ENCODE results near the gene OTOP3. TPM values are rescaled to one million over a fixed set of nuclear protein-coding genes. Genes with fewer than 3 reads are reported as not detected.

Gene OTOP3
- total and polyA plus RNA-seq, 8 donors: 0.18 to 2.6 TPM; not detected in 6

DNA sequence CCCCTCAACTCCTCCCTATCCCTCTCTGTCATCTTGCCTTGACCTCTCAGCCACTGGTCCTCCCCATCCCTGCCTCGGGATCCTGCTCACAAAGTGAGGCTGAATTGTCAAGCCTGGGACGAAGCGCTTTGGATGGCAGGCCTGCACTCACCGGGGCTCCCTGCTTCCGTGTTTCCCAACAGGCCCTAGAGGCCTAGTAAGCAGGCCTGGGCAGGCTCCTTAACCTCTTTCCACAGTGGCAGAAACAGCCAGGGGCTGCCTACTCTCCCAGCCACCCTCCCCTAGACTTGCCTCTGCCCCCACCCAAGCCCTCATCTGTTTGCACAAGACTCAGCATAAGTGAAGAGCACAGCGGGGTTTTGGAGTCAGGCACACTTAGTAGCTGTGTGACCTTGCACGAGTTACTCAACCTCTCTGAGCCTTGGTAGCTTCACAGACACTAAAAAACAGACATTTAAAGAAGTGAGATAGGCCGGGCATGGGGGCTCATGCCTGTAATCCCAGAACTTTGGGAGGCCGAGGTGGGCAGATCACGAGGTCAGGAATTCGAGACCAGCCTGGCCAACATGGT, 37.2 kb upstream of the OTOP3 start:
- H3K9me3 ChIP-seq: no peaks in the 10 kb centered on the region
- intact Hi-C loops (cut with DNase I; ENCODE audit: low total_unique reads): no loop called here
- H3K4me1 ChIP-seq: peaks cover 4 to 16% (median 5%) of the 10 kb centered on the region in 4 donors
- DNase-seq: no peak
- H3K36me3 ChIP-seq: no peaks in the 10 kb centered on the region
- WGBS, 5 donors: 80 to 88% (median 81%) methylated on average over 11 of the region's 11 CpGs
- H3K4me3 ChIP-seq: no peak overlapping the region
- H3K27ac ChIP-seq: no peak overlapping the region
- H3K27me3 ChIP-seq: peaks cover 4 to 86% (median 46%) of the 10 kb centered on the region in 3 donors
- TF ChIP-seq EP300 (IDR thresholded peaks at IDR 0.05): no peak
- no peak for TF ChIP-seq POLR2A (IDR thresholded peaks at IDR 0.05)
- TF ChIP-seq, protein P1, sequence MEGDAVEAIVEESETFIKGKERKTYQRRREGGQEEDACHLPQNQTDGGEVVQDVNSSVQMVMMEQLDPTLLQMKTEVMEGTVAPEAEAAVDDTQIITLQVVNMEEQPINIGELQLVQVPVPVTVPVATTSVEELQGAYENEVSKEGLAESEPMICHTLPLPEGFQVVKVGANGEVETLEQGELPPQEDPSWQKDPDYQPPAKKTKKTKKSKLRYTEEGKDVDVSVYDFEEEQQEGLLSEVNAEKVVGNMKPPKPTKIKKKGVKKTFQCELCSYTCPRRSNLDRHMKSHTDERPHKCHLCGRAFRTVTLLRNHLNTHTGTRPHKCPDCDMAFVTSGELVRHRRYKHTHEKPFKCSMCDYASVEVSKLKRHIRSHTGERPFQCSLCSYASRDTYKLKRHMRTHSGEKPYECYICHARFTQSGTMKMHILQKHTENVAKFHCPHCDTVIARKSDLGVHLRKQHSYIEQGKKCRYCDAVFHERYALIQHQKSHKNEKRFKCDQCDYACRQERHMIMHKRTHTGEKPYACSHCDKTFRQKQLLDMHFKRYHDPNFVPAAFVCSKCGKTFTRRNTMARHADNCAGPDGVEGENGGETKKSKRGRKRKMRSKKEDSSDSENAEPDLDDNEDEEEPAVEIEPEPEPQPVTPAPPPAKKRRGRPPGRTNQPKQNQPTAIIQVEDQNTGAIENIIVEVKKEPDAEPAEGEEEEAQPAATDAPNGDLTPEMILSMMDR (IDR thresholded peaks at IDR 0.05): no peak

DNA sequence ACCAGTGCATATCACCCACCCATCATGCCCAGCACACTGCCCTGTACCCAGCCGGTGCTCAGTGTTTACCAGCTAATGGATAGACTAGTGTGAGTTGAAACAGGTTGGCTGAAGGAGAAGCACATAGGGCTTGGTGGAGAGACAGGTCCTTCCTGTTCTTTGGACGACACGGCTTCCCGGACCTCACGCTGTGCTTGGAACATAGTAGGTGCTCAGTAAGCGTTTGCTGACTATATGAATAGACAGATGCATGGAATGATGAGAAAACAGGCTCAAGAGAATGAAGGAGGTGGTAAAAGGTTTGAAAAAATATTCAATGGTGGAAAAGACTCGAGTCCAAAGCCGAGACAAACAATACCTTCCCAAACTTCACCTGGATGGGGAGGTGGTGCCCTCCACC, 35.5 kb upstream of the OTOP3 start:
- intact Hi-C loops (cut with DNase I; ENCODE audit: low total_unique reads): no loop called here
- WGBS, 5 donors: 71 to 82% (median 77%) methylated on average over 8 of the region's 8 CpGs
- Histone ChIP-seq H3K9me3 (no peaks in the 10 kb centered on the region), H3K4me3 (no peak overlapping the region), H3K27ac (no peak overlapping the region), H3K4me1 (peaks cover 0 to 11% (median 0%) of the 10 kb centered on the region in 4 donors), H3K27me3 (peaks cover 0 to 86% (median 37%) of the 10 kb centered on the region in 3 donors), H3K36me3 (no peaks in the 10 kb centered on the region)
- no peak for DNase-seq
- TF ChIP-seq, protein P1 (IDR thresholded peaks at IDR 0.05): no peak
- TF ChIP-seq EP300 (IDR thresholded peaks at IDR 0.05): no peak
- no peak for TF ChIP-seq POLR2A (IDR thresholded peaks at IDR 0.05)
- no peak for TF ChIP-seq POLR2AphosphoS5 (IDR thresholded peaks at IDR 0.05)

DNA sequence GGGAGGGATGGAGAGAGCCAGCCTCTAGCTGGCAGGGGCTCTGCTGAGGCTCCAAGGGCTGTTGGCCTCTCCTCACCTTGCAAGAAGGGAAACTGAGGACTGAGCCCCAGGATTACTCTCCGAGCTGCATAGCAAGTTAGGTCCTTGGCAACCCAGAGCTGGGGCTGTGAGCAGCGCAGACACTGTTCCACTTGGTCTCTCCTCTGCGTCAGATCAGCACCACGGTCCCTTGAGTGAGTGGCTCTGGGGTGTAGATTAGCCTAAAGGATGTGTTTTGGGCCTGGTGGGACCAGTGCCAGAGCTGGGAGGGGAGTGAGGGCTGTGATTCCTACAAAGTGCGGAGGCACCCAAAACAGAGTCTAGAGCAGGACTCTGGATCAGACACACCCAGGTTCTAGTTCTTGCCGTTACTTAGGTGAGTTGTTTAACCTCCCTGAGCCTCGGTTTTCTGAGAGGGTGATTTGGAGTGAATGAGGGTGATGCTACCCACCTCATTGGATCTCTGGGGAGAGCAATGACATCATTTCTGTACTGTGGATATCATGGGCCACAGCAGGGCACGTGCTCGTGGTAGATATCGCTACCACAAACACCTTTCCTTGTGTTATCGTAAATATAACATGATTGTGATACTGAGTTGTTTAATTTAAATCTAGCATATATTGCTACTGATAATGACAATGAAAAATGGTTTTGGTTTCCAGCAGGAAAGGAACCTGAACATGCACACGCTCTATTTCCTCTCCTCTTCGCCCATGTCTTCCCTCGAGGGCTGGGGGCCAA, 34.2 kb upstream of the OTOP3 start:
- TF ChIP-seq, protein P1 (IDR thresholded peaks at IDR 0.05): no peak
- no peak for TF ChIP-seq POLR2A (IDR thresholded peaks at IDR 0.05)
- TF ChIP-seq EP300 (IDR thresholded peaks at IDR 0.05): no peak
- peak in 1 of 3 donors; percentile 29 for TF ChIP-seq POLR2AphosphoS5 (IDR thresholded peaks at IDR 0.05)
- Histone ChIP-seq H3K36me3 (no peaks in the 10 kb centered on the region), H3K27ac (no peak overlapping the region), H3K4me3 (no peak overlapping the region), H3K27me3 (peaks cover 0 to 80% (median 23%) of the 10 kb centered on the region in 3 donors), H3K4me1 (peaks cover 0 to 11% (median 0%) of the 10 kb centered on the region in 4 donors), H3K9me3 (no peaks in the 10 kb centered on the region)
- 31 to 55% (median 39%) methylated on average over 14 of the region's 14 CpGs for WGBS, 5 donors
- intact Hi-C loops (cut with DNase I; ENCODE audit: low total_unique reads): no loop called here
- no peak for DNase-seq

DNA sequence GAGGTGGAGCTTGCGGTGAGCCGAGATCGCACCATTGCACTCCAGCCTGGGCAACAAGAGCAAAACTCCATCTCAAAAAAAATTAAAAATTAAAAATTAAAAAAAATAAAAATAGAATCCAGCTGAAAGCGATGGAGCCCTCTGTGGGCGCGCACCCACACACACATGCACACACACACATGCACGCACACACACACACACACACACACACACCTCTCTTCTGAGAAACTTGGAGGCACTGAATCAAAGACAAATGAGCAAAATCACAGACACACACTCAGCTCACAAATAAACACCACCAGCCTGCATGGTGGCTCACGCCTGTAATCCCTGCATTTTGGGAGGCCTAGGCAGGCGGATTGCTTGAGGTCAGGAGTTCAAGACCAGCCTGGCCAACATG, 32.7 kb upstream of the OTOP3 start:
- intact Hi-C loops (cut with DNase I; ENCODE audit: low total_unique reads): no loop called here
- Histone ChIP-seq H3K27me3 (peaks cover 0 to 75% (median 23%) of the 10 kb centered on the region in 3 donors), H3K9me3 (no peaks in the 10 kb centered on the region), H3K4me3 (no peak overlapping the region), H3K27ac (no peak overlapping the region), H3K36me3 (no peaks in the 10 kb centered on the region), H3K4me1 (peaks cover 0 to 11% (median 0%) of the 10 kb centered on the region in 4 donors)
- no peak for TF ChIP-seq POLR2AphosphoS5 (IDR thresholded peaks at IDR 0.05)
- TF ChIP-seq POLR2A (IDR thresholded peaks at IDR 0.05): no peak
- no peak for DNase-seq
- 82 to 90% (median 84%) methylated on average over 9 of the region's 9 CpGs for WGBS, 5 donors
